Endometrial microvascular endothelial cells (primary cell): Measurements from ENCODE around the gene EEIG1. TPM values are rescaled to one million over a fixed set of nuclear protein-coding genes. Genes with fewer than 3 reads are reported as not detected.
"Not testable (repeated sequence)": the region's sequence is repeated elsewhere in the genome, so short reads cannot be mapped to it uniquely, and the experiment has no call there.

Experiments
- in situ Hi-C: cut with HindIII; loops from 2 replicates; pipeline ENCODE4 v1.10.0; 2017; ENCODE audit warnings: low sequenced_read_pairs, low pct_unique_long_range_greater_than_20kb; ENCODE audit errors: inconsistent ontology term
- total RNA-seq: library from RNA; depleted of rRNA; stranded (reverse); fragments of >200 nt; gene quantifications from one replicate; pipeline ENCODE4 v1.2.3, GENCODE V29; 2015; ENCODE audit errors: inconsistent ontology term

EEIG1 gene
- 4.6 TPM for total RNA-seq

GRCh38 chr9:127980706-127981558, at the start of gene EEIG1:
Gene EEIG1 (minus strand): TSS chr9:127980989. CDS start chr9:127980137, 852 bp downstream.
- in situ Hi-C loops = no loop called here

- in situ Hi-C loops = no loop called here
Observed at GRCh38 chr9:128027705-128028104, 46.9 kb upstream of the EEIG1 start.

DNA sequence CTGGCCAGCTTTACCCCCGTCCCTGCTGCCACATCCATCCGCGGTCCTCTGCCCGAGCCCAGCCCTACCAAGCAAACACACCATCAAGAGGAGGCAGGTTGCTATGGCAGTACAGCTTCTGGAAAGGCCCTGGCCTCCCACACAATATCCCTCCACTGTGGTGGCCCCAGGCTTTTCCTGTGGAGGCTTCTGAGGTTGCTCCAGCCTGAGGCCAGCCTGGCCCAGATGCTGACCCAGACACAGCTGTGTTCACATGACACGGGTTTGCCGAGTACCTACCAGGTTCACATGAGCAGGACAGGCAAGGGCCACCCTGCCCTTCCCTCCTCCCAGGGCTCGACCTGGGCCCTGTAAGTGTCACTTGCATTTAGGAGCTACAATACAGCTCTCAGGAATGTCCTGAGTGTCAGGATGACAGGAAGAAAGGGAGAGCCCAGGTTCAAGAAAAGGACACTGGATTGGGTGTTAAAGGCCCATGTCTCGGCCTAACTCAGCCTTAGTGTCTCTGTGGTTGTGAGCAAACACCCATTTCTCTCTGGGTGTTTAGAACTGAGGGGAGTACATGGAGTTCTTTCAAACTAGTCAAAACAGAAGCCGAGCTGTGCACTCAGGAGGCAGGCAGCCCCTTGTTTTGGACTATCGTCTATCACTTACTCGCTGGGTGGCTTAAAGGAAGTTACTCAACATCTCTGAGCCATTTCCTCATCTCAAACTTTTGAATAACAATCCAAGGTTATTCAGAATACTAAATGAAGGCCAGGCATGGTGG, 46.2 kb upstream of the EEIG1 start:
- in situ Hi-C loops = no loop called here

- in situ Hi-C loops = no loop called here
Observed at GRCh38 chr9:128026255-128026772, 45.5 kb upstream of the EEIG1 start.

DNA sequence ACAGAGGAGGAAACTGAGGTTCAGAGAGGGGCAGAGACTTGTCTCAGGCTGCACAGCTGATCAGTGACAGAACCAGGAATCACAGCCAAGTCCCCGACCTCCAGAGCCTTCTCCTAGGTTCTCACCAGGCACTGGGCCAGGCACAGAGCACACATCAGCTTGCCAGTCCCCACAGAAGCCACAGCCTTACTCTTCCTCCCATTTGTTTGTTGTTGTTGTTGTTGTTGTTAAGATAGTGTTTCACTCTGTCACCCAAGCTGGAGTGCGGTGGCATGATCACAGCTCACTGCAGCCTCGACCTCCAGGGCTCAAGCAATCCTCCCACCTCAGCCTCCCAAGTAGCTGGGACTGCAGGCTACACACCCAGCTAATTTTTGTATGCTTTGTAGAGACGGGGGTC, 44.9 kb upstream of the EEIG1 start:
- in situ Hi-C loops = no loop called here

DNA sequence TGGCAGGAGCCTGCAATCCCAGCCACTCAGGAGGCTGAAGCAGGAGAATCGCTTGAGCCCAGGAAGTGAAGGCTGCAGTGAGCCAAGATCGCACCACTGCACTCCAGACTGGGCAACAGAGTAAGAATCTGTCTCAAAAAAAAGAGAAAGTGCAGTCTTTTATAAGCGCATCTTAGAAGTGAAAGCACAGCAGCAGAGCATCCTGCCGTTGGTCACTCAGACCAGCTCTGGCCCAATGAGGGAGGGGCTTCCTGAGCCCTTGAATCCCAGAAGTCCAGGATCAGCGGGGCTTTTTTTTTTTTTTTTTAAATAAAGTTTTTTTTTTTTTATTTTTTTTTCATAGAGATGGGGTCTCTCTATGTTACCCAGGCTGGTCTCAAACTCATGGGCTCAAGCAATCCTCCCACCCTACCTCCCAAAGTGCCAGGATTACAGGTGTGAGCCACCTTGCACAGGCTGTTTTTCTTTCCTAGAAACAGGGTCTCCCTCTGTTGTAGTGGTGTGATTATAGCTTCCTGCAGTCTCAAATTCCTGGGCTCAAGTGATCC, 44.0 kb upstream of the EEIG1 start:
- in situ Hi-C loops = no loop called here

- in situ Hi-C loops = not testable (repeated sequence)
Observed at GRCh38 chr9:128023671-128024070, 42.9 kb upstream of the EEIG1 start.

DNA sequence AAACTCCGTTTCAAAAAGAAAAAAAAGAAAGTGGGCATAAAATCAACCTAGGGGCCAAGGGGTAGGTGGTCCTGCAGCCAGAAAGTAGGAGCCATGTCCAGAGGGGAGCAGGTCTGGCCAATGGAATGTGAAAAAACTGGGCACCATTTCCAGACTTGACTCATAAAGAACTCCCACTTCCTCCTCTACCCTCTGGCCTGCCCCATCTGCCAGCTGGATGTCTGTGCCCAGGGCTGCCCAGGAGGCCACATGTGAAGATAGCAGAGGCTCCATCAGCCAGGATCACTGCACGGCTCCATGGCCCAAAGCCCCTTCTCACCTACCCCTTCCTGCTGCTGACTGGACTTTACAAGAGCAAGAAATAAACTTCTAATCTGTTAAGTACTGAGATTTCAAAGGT, 42.1 kb upstream of the EEIG1 start:
- in situ Hi-C loops = no loop called here

- in situ Hi-C loops = no loop called here
Observed at GRCh38 chr9:128021098-128021497, 40.3 kb upstream of the EEIG1 start.

DNA sequence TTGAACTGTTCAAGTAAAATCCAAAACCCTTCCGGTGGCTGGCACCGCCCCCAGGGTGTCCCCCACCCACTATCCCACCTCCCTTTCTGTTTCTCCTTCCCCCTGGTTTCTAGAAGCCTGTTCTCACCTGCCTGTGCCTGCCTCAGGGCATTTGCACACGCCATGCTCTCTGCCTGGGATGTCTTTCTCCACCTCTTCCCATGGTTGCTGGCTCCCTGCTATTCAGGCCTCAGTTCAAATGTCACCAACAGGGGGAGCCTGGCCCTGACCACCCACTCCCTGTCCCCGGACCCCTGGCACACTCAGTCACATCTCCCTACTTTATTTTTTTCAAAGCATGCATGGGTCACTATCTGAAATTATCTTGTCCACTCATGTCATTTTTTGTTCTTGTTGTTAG, 39.9 kb upstream of the EEIG1 start:
- in situ Hi-C loops = no loop called here

GRCh38 chr9:128015696-128016095, 34.9 kb upstream of the EEIG1 start:
- in situ Hi-C loops = no loop called here

- in situ Hi-C loops = no loop called here
Observed at GRCh38 chr9:128011071-128011817, 30.5 kb upstream of the EEIG1 start.

GRCh38 chr9:128009639-128010038, 28.9 kb upstream of the EEIG1 start:
- in situ Hi-C loops = no loop called here

- in situ Hi-C loops = no loop called here
Observed at GRCh38 chr9:128008171-128008570, 27.4 kb upstream of the EEIG1 start.

GRCh38 chr9:128007566-128008138, 26.9 kb upstream of the EEIG1 start:
- in situ Hi-C loops = no loop called here

GRCh38 chr9:128006332-128006996, 25.7 kb upstream of the EEIG1 start:
- in situ Hi-C loops = no loop called here

GRCh38 chr9:128005923-128006322, 25.1 kb upstream of the EEIG1 start:
- in situ Hi-C loops = no loop called here

DNA sequence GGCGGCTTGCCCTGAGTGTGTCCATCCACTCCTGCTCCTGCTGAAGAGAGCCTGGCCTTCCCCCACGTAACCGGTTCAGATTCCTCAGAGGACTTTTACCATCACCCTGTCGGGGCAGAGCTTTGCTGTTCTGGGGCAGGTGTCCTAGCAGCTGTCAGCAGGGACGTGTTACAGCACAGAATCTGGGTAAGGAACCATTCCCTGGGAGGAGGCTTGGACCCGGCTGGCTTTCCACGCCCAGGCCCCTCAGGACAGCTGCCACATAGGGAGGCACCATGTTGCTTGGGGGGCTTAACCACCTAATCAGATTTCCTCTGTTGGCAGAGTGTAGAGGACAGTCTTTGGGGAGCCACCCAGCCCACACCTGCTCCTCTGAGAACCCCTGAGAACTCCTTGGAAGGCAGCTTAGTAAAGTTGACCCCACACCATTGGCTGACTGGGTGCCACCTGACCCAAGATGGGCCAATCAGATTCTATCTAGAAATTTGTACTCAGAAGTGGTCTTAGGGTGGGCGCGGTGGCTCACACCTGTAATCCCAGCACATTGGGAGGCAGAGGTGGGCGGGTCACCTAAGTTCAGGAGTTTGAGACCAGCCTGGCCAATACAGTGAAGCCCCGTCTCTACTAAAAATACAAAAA, 23.3 kb upstream of the EEIG1 start:
- in situ Hi-C loops = no loop called here
